ENCODE data around the gene RTP5. TPM values are rescaled to one million over a fixed set of nuclear protein-coding genes. Genes with fewer than 3 reads are reported as not detected.
"Not testable (repeated sequence)": the region's sequence is repeated elsewhere in the genome, so short reads cannot be mapped to it uniquely, and the experiment has no call there.

The RTP5 gene
- total RNA-seq, 1 experiment from 2014 or later, result not detected

GRCh38 chr2:241914542-241914941 lies 45.0 kb downstream of the RTP5 start:
- TF ChIP-seq EZH2 (IDR thresholded peaks at IDR 0.05; ENCODE audit: borderline replicate concordance, low read depth, low read length, poor library complexity, severe bottlenecking), result no peak
- TF ChIP-seq, protein P1, sequence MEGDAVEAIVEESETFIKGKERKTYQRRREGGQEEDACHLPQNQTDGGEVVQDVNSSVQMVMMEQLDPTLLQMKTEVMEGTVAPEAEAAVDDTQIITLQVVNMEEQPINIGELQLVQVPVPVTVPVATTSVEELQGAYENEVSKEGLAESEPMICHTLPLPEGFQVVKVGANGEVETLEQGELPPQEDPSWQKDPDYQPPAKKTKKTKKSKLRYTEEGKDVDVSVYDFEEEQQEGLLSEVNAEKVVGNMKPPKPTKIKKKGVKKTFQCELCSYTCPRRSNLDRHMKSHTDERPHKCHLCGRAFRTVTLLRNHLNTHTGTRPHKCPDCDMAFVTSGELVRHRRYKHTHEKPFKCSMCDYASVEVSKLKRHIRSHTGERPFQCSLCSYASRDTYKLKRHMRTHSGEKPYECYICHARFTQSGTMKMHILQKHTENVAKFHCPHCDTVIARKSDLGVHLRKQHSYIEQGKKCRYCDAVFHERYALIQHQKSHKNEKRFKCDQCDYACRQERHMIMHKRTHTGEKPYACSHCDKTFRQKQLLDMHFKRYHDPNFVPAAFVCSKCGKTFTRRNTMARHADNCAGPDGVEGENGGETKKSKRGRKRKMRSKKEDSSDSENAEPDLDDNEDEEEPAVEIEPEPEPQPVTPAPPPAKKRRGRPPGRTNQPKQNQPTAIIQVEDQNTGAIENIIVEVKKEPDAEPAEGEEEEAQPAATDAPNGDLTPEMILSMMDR (conservative IDR thresholded peaks at IDR 0.05; ENCODE audit: low read depth, low read length), result no peak
- Histone ChIP-seq H3K4me1 (ENCODE audit: insufficient read depth, low read length, poor library complexity, severe bottlenecking) (no peaks in the 10 kb centered on the region), H3K27me3 (replicated peaks; ENCODE audit: insufficient read depth, low read depth, low read length, poor library complexity) (no peaks in the 10 kb centered on the region), H3K27ac (ENCODE audit: low read depth, low read length, poor library complexity, severe bottlenecking) (no peak overlapping the region), H3K4me3 (ENCODE audit: low read depth, low read length, poor library complexity, severe bottlenecking) (no peak overlapping the region), H3K9me3 (ENCODE audit: low read depth, low read length, poor library complexity, severe bottlenecking) (no peaks in the 10 kb centered on the region), H3K36me3 (ENCODE audit: insufficient read depth, low read length, poor library complexity, severe bottlenecking) (no peaks in the 10 kb centered on the region)
- BruUV-seq (replicated peaks), result no TSS peak
- intact Hi-C loops (cut with micrococcal nuclease; ENCODE audit: unreplicated experiment), result no loop called here
- ChIA-PET POLR2A (ENCODE audit: low non-redundant PET) (no interaction called here), CTCF (no interaction called here)
- no peak for DNase-seq (ENCODE audit: low spot score)

DNA sequence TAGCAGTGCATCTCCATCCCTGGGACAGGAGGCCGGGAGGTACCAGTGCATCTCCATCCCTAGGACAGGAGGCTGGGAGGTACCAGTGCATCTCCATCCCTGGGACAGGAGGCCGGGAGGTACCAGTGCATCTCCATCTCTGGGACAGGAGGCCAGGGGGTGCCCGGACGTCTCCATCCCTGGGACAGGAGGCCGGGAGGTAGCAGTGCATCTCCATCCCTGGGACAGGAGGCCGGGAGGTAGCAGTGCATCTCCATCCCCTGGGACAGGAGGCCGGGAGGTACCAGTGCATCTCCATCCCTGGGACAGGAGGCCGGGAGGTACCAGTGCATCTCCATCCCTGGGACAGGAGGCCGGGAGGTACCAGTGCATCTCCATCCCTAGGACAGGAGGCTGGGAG lies 52.1 kb downstream of the RTP5 start:
- H3K27me3 ChIP-seq (replicated peaks; ENCODE audit: insufficient read depth, low read depth, low read length, poor library complexity); H3K4me3 ChIP-seq (ENCODE audit: low read depth, low read length, poor library complexity, severe bottlenecking); H3K4me1 ChIP-seq (ENCODE audit: insufficient read depth, low read length, poor library complexity, severe bottlenecking); H3K27ac ChIP-seq (ENCODE audit: low read depth, low read length, poor library complexity, severe bottlenecking); intact Hi-C loops (cut with micrococcal nuclease; ENCODE audit: unreplicated experiment); BruUV-seq (replicated peaks); CTCF ChIA-PET; DNase-seq (ENCODE audit: low spot score); H3K9me3 ChIP-seq (ENCODE audit: low read depth, low read length, poor library complexity, severe bottlenecking); POLR2A ChIA-PET (ENCODE audit: low non-redundant PET); H3K36me3 ChIP-seq (ENCODE audit: insufficient read depth, low read length, poor library complexity, severe bottlenecking): not testable (repeated sequence)

GRCh38 chr2:241922411-241922810 lies 52.9 kb downstream of the RTP5 start:
- no peaks in the 10 kb centered on the region for H3K4me1 ChIP-seq (ENCODE audit: insufficient read depth, low read length, poor library complexity, severe bottlenecking)
- no peak for DNase-seq (ENCODE audit: low spot score)
- no peak overlapping the region for H3K27ac ChIP-seq (ENCODE audit: low read depth, low read length, poor library complexity, severe bottlenecking)
- no peaks in the 10 kb centered on the region for H3K27me3 ChIP-seq (replicated peaks; ENCODE audit: insufficient read depth, low read depth, low read length, poor library complexity)
- intact Hi-C loops (cut with micrococcal nuclease; ENCODE audit: unreplicated experiment), result no loop called here
- H3K36me3 ChIP-seq (ENCODE audit: insufficient read depth, low read length, poor library complexity, severe bottlenecking), result no peaks in the 10 kb centered on the region
- ChIA-PET CTCF (no interaction called here), POLR2A (ENCODE audit: low non-redundant PET) (no interaction called here)
- H3K4me3 ChIP-seq (ENCODE audit: low read depth, low read length, poor library complexity, severe bottlenecking), result no peak overlapping the region
- no TSS peak for BruUV-seq (replicated peaks)
- no peak for TF ChIP-seq EZH2 (IDR thresholded peaks at IDR 0.05; ENCODE audit: borderline replicate concordance, low read depth, low read length, poor library complexity, severe bottlenecking)
- TF ChIP-seq, protein P1 (conservative IDR thresholded peaks at IDR 0.05; ENCODE audit: low read depth, low read length), result no peak
- no peaks in the 10 kb centered on the region for H3K9me3 ChIP-seq (ENCODE audit: low read depth, low read length, poor library complexity, severe bottlenecking)

- BruUV-seq (replicated peaks); H3K4me3 ChIP-seq (ENCODE audit: low read depth, low read length, poor library complexity, severe bottlenecking); H3K27ac ChIP-seq (ENCODE audit: low read depth, low read length, poor library complexity, severe bottlenecking); intact Hi-C loops (cut with micrococcal nuclease; ENCODE audit: unreplicated experiment); H3K27me3 ChIP-seq (replicated peaks; ENCODE audit: insufficient read depth, low read depth, low read length, poor library complexity); POLR2A ChIA-PET (ENCODE audit: low non-redundant PET); DNase-seq (ENCODE audit: low spot score); H3K36me3 ChIP-seq (ENCODE audit: insufficient read depth, low read length, poor library complexity, severe bottlenecking); H3K9me3 ChIP-seq (ENCODE audit: low read depth, low read length, poor library complexity, severe bottlenecking); H3K4me1 ChIP-seq (ENCODE audit: insufficient read depth, low read length, poor library complexity, severe bottlenecking): not testable (repeated sequence)
- CTCF ChIA-PET, result interaction anchor here (1.1 kb wide), 1 partner anchor 28 kb away, joined by 3 read pairs; no protein-coding TSS in a partner anchor
These were observed 53.5 kb downstream of the RTP5 start for GRCh38 chr2:241922816-241923601.

Other genes with a start within 250 kb of the RTP5 start
- 82.0 and 84.9 TPM in 2 replicates for gene THAP4, start 232.6 kb upstream of the RTP5 start, total RNA-seq (2021)
- gene ATG4B, start 232.0 kb upstream of the RTP5 start, total RNA-seq (2021), result 102 and 122 TPM in 2 replicates
- 139 TPM in 2 replicates for gene DTYMK, start 182.9 kb upstream of the RTP5 start, total RNA-seq (2021)
- gene ING5, start 167.7 kb upstream of the RTP5 start, total RNA-seq (2021), result 70.3 and 75.5 TPM in 2 replicates
- 30.7 and 44.3 TPM in 2 replicates for gene D2HGDH, start 135.1 kb upstream of the RTP5 start, total RNA-seq (2021)
- 5.0 and 5.3 TPM in 2 replicates for gene GAL3ST2, start 92.9 kb upstream of the RTP5 start, total RNA-seq (2021)
- gene NEU4, start 60.5 kb upstream of the RTP5 start, total RNA-seq (2021), result 38.5 and 48.4 TPM in 2 replicates
- 0.34 and 0.35 TPM in 2 replicates for gene PDCD1, start 10.8 kb upstream of the RTP5 start, total RNA-seq (2021)